Measurements from ENCODE around the gene TMEM239.

DNA sequence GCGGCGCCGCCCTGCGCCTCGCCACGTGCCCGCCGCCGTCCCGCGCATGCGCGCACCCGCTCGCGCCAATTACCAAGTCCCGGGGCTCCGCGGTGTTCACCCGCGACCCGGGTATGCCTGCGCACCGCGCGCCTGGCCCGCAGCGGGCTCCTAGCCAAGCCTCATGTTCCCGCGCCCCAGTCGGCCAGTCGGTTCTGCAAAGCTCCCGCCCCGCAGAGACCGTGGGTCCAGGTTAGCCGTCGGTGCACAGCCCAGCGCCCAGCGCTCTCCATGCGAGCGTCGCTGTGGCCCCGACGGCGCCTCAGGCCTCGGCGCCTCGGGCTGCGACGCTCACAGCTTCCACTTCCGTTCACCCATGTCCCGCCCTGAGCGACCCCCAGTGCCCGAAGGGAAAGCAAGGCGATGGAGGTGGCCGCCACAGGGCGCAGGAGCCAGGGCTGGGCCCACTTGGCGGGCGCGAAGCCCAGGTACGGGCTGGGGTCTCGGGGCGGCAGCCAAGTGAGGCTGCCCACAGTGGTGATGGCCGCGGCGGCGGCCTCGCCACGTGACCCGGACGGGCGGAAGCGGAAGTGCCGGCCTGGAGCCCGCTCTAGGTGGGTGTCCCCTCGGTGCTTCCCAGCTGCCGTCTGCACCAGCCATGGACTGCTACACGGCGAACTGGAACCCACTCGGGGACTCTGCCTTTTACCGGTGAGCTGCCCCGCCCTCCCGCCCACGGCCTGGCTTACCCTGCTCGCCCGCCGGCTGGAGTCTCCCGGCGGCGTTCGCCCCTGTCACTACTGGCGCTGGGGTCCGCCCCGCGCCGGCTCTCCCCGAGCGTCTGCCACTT, 24.2 kb downstream of the TMEM239 start, which contains the start of the genes PCED1A and VPS16:
- TF ChIP-seq, protein P1, sequence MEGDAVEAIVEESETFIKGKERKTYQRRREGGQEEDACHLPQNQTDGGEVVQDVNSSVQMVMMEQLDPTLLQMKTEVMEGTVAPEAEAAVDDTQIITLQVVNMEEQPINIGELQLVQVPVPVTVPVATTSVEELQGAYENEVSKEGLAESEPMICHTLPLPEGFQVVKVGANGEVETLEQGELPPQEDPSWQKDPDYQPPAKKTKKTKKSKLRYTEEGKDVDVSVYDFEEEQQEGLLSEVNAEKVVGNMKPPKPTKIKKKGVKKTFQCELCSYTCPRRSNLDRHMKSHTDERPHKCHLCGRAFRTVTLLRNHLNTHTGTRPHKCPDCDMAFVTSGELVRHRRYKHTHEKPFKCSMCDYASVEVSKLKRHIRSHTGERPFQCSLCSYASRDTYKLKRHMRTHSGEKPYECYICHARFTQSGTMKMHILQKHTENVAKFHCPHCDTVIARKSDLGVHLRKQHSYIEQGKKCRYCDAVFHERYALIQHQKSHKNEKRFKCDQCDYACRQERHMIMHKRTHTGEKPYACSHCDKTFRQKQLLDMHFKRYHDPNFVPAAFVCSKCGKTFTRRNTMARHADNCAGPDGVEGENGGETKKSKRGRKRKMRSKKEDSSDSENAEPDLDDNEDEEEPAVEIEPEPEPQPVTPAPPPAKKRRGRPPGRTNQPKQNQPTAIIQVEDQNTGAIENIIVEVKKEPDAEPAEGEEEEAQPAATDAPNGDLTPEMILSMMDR (conservative IDR thresholded peaks at IDR 0.05; ENCODE audit: low read length), result no peak
- TF ChIP-seq EZH2phosphoT487 (IDR thresholded peaks at IDR 0.05; ENCODE audit: borderline replicate concordance), result no peak
